ENCODE results near the gene PLPPR3.

The PLPPR3 gene, protein sequence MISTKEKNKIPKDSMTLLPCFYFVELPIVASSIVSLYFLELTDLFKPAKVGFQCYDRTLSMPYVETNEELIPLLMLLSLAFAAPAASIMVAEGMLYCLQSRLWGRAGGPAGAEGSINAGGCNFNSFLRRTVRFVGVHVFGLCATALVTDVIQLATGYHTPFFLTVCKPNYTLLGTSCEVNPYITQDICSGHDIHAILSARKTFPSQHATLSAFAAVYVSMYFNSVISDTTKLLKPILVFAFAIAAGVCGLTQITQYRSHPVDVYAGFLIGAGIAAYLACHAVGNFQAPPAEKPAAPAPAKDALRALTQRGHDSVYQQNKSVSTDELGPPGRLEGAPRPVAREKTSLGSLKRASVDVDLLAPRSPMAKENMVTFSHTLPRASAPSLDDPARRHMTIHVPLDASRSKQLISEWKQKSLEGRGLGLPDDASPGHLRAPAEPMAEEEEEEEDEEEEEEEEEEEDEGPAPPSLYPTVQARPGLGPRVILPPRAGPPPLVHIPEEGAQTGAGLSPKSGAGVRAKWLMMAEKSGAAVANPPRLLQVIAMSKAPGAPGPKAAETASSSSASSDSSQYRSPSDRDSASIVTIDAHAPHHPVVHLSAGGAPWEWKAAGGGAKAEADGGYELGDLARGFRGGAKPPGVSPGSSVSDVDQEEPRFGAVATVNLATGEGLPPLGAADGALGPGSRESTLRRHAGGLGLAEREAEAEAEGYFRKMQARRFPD

DNA sequence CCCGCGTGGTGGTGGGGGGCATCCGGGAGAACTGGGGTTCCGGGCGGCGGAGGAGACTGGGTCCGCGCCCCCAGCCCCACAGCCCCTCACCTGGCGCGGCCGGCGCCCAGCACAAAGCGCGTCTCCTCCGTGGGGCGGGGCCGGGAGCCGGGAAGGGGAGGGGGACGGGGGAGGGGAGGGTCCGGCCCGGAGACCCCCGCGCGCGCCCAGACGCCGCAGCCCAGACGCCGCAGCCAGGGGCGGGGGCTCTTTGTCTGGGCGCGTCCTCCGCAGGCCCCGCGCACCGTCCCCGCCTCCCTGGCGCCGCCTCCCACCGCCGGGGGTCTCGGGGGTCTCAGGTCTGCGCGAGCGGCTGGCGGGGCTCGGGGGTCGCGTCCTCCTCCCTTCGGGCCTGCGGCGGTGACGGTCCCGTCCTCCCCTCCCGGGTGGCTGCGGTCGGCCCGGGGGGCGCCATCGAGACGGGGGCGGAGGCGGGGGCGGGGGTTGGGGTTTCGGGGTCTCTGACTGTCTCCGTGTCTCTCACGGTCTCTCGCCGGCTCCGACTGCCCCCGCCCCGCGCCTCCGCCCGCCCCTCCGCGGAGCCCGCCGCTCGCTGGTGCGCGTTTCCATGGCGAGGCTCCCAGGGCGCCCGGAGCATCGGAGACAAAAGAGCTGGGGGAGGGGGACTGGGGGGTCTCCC is at the start of gene PLPPR3:
PLPPR3 (minus strand) TSS at position 131 of the 679 bp plus-strand sequence. CDS start 396 bp downstream, outside the sequence.
- peak within 1 kb of the TSS; percentile 74 for H3K4me3 ChIP-seq (ENCODE audit: low read depth, low read length)
- DNase-seq (ENCODE audit: low read depth): peak; percentile 75
- TF ChIP-seq POLR2A (IDR thresholded peaks at IDR 0.05; ENCODE audit: extremely low read depth, insufficient read length) (peak; percentile 14), MYC (IDR thresholded peaks at IDR 0.05; ENCODE audit: low read depth, low read length) (no peak)
- TF ChIP-seq, protein P1, sequence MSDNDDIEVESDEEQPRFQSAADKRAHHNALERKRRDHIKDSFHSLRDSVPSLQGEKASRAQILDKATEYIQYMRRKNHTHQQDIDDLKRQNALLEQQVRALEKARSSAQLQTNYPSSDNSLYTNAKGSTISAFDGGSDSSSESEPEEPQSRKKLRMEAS (IDR thresholded peaks at IDR 0.05; ENCODE audit: low read depth, low read length): no peak
- TF ChIP-seq, protein P2, sequence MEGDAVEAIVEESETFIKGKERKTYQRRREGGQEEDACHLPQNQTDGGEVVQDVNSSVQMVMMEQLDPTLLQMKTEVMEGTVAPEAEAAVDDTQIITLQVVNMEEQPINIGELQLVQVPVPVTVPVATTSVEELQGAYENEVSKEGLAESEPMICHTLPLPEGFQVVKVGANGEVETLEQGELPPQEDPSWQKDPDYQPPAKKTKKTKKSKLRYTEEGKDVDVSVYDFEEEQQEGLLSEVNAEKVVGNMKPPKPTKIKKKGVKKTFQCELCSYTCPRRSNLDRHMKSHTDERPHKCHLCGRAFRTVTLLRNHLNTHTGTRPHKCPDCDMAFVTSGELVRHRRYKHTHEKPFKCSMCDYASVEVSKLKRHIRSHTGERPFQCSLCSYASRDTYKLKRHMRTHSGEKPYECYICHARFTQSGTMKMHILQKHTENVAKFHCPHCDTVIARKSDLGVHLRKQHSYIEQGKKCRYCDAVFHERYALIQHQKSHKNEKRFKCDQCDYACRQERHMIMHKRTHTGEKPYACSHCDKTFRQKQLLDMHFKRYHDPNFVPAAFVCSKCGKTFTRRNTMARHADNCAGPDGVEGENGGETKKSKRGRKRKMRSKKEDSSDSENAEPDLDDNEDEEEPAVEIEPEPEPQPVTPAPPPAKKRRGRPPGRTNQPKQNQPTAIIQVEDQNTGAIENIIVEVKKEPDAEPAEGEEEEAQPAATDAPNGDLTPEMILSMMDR (IDR thresholded peaks at IDR 0.05; ENCODE audit: low read depth, low read length): no peak

DNA sequence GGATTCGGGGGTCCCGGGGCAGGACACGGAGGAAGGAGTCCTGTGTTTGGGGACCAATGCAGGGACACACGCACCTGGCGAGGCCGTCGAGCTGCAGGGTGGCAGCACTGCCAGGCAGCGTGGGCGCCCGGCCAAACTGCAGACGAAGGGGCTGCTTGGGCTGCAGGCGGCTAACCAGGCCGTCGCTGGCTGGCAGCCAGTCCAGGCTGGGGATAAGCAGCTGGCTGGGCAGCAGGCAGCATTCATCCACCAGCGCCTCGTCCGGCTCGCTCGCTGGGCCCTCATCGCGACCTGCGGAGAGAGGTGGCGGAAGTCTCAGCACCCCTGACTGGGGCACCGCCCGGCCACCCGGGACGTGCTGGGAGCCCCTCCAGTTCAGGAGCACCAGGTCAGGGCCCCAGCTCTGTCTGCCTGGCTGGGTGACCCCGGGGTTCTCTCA is 49.2 kb upstream of the PLPPR3 start:
- TF ChIP-seq, protein P2 (IDR thresholded peaks at IDR 0.05; ENCODE audit: low read depth, low read length): no peak
- TF ChIP-seq MYC (IDR thresholded peaks at IDR 0.05; ENCODE audit: low read depth, low read length): no peak
- no peak for TF ChIP-seq POLR2A (IDR thresholded peaks at IDR 0.05; ENCODE audit: extremely low read depth, insufficient read length)
- TF ChIP-seq, protein P1 (IDR thresholded peaks at IDR 0.05; ENCODE audit: low read depth, low read length): no peak
- DNase-seq (ENCODE audit: low read depth): no peak
- H3K4me3 ChIP-seq (ENCODE audit: low read depth, low read length): no peak overlapping the region

DNA sequence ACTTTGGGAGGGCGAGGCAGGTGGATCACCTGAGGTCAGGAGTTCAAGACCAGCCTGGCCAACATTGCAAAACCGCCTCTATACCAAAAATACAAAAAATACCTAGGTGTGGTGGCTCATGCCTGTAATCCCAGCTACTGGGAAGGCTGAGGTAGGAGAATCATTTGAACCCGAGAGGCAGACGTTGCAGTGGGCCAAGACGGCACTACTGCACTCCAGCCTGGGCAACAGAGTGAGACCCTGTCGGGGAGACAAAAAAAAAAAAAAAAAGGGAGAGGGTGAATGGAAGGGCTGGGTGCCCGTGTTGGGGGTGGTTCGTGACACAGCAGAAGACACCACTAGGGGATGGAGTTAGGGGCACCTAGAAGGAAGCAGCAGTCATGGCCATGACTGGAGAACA is 48.6 kb upstream of the PLPPR3 start:
- TF ChIP-seq, protein P2 (IDR thresholded peaks at IDR 0.05; ENCODE audit: low read depth, low read length): no peak
- TF ChIP-seq POLR2A (IDR thresholded peaks at IDR 0.05; ENCODE audit: extremely low read depth, insufficient read length) (no peak), MYC (IDR thresholded peaks at IDR 0.05; ENCODE audit: low read depth, low read length) (no peak)
- TF ChIP-seq, protein P1 (IDR thresholded peaks at IDR 0.05; ENCODE audit: low read depth, low read length): no peak
- DNase-seq (ENCODE audit: low read depth): no peak
- no peak overlapping the region for H3K4me3 ChIP-seq (ENCODE audit: low read depth, low read length)

DNA sequence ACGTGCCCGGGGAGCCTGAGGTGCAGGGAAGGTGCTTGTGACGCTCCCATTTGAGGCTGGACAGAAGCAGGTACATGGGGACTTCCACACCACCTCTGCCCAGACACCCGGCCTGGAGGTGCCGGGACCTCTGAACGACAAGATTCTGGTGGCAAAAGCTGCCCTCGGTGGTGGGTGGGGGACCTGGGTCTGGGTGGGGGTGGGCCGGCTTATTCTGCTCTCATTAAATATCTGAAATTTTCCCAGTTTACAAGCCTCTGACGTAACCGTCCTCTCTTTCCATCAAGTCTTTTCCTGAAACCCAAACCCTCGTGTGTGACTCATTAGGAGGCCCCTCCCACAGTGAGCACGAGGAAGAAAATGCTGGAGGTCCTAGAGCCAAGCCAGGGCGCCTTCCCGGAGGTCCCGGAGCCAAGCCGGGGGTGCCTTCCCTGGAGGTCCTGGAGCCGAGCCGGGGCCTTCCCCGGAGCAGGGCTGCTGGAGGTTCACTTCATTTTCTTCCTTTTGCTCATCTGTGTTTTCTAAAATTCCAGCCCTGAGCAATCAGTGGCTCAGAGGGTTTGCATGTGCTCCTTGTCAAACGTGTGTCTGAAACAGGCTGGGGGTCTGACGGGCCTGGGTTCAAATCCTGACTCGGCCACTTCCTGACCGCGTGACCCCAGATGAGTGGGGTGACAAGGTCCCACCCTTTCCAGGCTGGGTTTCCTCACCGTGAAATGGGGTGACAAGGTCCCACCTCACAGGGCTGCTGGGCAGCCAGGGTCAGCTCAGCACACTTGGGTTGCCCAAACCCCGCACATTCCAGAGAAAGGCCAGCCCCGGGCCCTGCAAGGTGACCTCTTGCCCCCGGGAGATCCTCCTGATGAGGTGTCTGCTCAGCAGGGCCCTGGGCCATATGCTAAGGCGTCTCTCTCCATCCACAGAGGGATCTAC is 47.8 kb upstream of the PLPPR3 start:
- no peak for TF ChIP-seq POLR2A (IDR thresholded peaks at IDR 0.05; ENCODE audit: extremely low read depth, insufficient read length)
- TF ChIP-seq, protein P2 (IDR thresholded peaks at IDR 0.05; ENCODE audit: low read depth, low read length): no peak
- TF ChIP-seq, protein P1 (IDR thresholded peaks at IDR 0.05; ENCODE audit: low read depth, low read length): no peak
- no peak for TF ChIP-seq MYC (IDR thresholded peaks at IDR 0.05; ENCODE audit: low read depth, low read length)
- H3K4me3 ChIP-seq (ENCODE audit: low read depth, low read length): no peak overlapping the region
- DNase-seq (ENCODE audit: low read depth): peak; percentile 55
